HG02840 (cell line): ENCODE data around the gene MSN.

ENCODE experiments used
- ATAC-seq: cut with Tn5 transposase; IDR thresholded peaks from one replicate; pipeline ENCODE4 v1.9.1; 2021; ENCODE audit warnings: mild to moderate bottlenecking, moderate library complexity, moderate number of reproducible peaks; ENCODE audit not compliant: unreplicated experiment, low FRiP score

The MSN gene

DNA sequence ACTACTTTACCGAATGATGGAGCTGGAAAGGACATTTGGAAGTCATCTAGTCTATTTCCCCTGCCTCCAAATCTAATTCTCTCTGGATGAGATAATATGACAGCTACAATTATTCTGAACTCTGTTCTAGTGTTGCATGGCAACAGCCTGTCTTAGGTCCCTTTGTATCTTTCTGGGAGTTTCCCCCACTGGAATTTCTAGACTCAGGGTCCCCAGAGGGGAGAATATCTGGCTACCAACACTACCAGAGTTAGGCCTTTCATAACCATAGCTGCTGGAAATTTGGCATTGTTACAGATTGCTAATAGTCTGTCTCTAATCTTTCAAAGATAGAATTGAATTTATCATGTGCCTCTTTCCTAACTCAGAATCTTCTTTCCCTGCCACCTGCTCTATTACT lies 4.5 kb downstream of the MSN start:
- no peak for ATAC-seq

DNA sequence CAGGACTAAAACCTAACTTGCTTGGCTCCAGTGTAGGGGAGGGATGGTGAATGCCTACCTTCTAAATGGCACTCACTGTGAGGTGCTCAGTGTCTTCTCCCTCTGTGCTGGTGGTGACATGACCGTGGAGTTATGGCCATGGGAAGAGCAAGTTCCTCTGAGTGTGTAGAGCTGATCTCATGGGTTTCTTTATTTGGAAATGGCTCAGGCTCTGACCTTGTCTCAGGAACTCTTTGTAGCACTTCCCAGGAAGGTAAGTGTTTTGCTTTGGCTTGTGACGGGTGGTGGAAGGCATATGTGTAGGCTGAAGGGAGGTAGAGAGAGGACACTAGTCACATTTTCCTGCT lies 6.4 kb downstream of the MSN start:
- no peak for ATAC-seq

DNA sequence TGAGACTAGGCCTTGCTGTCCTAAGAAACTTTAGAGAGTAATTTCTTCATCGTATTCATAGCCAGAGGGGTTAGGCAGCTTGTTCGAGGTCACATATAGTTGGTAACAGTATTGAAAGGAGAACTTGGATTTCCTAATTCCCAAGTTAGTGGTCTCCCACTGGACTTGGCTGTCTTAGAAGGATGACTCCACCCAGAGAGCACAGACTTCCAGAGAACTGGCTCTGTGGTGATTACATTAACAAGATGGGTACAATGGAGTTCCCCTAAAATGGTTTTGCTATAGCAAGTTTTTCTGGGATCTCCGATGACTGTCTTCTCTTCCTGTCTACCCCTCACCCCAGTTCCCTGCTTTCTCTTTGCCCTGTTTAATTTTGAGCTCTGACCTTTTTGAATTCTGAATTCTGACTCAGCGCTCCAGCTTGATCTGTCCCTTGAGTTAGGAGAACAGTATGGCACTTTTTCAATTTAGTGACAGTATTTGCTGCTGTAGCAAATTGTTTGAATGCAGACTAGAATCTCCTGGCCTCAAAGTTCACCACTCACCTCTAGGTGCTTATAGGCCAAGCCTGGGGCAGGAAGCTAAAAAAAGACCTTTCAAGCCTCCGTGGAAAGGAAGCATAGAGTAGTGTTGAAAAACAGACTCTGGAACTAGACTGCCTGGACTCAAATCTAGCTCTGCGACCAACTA lies 6.9 kb downstream of the MSN start:
- ATAC-seq, result no peak

DNA sequence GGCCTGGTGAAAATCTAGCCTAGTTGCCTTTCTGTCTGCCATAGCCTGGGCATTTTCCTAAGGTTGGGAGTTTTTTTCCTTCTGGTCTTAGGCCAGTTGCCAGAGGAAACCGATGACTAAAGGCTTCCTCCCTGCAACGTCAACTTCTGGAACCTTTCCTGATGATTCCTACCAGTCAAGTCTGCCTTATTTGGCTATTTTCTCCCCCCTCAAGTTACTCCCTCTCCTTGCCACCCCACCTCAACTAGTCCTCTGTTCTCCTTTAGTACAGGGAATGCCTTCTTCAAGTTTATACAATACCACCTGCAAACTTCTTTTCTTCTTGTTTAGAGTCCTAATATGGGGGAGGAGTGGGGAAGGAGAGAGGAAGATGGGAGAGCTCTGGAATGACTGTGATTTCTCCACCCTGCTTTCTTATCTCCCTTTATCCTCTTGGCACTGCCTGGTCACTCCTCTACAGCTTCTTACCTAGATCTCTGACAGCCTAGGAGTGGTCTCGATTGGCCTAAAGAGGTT lies 10.6 kb downstream of the MSN start:
- ATAC-seq, result no peak

DNA sequence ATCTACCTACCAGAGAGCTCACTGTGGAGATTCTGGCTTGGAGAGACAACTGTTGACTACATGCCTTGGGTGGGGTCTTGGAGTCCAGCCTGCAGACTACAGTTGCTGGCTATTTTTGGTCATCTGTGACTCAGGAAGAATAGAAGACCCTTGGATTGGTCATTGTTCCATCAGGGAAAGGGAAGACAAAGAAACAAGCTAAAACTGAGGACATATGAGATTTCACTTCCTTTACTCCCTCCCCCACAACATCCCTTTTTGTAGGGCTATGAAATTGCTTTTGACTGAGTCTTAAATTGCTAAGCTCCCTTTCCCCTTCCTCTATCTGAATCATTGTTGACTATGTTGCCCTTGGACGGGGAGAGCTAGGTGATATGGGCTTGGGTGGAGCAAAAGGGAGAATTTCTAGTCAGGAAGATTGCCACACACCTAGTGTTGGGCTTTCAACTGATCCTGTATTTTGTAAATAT lies 11.7 kb downstream of the MSN start:
- ATAC-seq, result no peak

DNA sequence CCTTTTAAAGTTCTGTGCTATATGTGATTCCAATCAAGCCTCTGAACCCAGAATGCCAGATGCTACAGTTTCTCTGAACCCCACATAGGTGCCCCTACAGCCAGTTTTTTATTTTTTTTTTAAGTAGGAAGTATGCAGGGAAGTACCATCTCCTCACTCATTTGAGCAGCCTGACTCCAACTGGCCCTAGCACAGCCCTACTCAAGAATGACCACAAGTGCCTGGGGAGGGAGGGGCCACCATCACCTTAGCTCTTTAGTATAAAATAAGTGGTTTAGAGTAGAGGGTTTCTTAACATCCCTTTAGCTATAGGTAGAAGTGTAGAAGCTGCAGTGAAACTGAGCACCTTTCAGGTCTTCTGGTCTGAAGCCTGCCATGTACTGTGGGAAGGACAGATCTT lies 14.4 kb downstream of the MSN start:
- ATAC-seq, result no peak

DNA sequence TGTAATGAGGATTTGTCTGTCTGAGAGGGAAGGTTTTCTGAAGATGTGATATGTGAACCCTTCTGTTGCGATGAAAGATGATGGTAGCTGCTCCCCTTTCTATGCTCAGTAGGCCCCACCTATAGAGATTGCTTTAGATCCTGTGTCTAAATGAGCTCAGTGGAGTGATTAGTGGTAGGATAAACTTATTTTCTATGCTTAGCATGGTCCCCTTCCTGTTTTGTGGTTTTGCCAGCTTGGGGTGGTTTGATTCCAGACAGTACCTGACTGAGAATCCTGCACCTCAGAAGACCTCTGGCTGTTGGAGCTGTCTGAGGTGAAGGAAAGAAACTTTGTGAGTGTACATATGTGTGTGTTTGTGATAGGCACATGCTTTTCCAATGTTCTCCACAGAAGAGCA lies 17.7 kb downstream of the MSN start:
- ATAC-seq, result no peak

DNA sequence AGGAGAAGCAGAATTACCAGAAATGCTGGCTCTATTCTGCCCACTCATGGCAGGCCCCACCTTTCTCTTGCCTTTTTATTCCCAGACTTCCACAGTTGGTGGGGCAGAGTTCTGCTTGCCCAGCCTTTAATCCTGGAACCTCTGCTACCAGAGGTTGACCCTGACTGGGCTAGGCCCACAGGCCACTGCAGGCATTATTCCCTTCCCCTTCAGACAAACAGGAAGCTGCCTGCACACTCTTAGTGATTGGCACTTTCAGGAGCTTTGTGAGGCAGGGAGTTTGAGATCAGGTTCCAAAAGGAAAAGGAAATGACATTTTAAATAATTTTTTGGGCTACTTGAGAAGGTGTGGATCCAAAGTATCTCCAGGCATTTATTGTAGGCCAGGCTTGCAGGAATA lies 18.8 kb downstream of the MSN start:
- ATAC-seq, result no peak

DNA sequence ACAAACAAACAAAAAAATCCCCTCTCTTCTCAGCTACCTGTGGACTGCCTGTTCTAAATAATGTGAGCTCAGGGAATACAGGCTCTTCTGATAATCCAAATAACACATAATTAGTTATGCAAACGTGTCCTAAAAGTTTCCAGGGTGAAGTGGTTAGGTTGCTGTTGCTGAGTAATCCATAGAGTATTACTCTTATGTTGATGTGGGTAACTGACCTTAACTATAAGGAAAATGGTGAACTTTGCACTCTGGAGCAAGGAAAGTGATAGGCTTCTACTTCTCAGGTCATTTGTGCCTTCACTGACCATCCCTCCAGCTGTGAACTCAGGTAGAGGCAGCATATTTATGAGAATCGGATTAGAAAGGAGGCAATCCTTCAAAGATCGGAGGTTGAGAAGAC lies 19.9 kb downstream of the MSN start:
- no peak for ATAC-seq

DNA sequence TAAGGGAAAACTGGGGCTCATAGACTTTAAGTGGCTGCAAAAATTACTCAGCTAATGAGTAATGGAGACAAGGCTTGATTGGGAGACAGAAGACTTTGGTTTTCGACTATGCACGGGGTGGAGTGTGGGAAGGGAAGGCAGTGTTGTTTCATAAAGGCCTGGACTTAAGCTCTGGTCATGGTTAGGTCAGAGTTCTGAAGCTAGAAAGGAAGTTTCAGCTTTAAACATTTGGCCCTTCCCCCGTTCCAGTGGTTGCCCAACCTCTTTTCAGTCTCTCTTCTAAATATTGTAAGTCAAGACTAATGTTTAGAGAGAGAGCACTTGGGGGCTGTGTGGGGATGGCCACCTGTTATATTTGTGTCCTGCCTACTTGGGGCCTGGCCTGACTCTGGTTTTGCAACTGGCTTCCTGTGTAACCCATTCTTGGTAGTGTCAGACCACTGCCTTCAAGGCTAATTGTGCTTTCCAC lies 21.0 kb downstream of the MSN start:
- ATAC-seq, result peak; percentile 91

DNA sequence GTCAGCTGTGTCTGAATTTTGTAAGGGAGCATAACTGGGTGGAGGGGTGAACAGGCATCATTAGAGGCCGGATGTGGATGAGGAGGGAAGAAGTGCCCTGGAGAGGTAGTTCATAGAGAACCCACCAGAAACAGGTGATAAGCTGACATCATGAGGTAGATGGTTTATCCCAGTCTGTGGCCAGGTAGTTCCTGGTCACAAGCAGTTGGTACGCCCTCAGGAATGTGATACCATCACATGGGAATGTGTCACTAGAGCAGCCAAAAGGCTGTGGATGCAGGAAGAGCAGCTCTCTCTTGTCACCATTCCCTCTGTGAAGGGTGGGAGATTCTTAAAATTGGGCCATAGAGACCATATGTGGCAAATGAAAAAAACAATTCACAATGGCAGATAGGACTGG lies 21.9 kb downstream of the MSN start:
- no peak for ATAC-seq

DNA sequence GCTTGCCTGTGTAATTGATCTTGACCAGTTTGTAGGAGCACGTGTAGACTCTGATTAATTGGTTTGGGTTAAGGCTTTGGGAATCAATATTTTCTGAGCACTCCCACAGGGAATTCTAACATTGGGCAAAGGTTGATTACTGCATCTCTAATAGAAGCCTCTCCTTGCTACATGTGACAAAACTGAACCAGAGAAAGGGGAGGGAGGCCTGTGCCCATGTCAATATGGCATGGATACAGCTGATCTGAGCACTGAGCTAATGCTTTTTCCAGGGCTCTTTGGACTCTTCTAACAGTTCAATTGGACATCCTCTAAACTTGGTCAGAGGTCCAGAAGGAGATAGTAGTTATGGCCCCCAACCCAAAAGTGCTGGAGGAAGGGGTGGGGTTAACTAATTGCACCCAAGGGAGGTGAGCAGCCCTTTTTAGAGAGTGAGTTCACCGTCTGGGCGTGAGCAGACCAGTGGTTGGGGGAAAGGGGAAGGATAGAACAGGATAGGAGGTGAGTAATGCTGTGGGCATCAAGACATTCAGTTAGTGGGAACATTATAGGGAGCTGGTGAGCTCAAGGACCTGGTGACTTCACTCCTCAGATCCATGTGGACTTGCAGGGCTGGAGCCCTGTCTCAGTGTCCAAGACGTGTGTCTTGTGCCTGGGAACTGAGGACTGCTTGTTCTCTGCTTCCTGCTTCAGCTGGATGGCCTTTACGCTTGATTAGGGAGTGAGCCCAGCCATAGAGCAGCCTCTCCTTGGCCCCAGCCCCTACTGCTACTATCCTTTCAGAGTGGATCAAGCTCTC lies 22.8 kb downstream of the MSN start:
- ATAC-seq, result no peak

DNA sequence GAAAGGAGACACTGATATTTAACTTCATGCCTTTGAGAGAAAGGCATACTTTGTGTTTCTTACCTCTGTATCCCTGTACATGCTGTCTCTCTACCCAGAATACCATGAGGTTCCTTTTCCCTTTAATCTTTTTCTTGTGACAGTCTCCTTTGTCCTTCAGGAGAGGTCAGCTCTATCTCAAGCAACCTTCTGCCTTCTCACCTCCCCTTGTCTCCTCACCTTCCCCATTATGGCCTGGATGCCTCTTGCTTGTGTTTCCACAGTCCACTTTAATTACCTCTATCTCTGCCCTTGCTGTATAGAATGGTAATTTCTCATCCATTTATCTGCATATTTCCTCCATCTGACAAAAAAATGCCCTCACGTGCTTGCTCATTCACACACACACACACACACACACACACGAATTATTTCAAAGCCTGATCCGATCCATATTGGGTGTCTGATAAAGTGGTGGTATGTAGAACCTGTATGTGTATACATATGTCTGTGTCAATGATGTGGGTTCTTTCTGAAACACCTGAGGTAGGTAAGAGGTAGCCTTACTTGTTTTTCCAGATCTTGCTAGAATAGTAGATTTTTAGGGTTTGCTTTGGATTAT lies 28.5 kb downstream of the MSN start:
- no peak for ATAC-seq

DNA sequence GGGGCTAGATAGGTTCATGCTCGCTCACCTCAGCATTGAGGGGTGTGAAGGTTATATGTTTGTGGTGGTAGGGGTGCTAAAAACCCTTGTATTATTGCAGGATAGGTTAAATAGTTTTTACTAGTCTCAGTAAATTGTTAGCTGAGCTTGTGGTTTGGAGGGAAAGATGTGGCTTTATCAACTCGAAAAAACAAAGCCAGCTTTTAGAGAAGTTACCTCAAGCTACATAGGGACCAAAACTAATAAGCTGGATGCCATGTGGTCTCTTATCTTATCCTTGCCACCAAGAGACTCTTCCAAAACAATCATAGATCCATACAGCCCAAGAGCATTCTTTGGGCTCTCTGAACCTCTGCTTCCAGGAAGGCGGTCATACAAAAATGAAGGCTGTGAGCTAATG lies 29.2 kb downstream of the MSN start:
- ATAC-seq, result no peak

DNA sequence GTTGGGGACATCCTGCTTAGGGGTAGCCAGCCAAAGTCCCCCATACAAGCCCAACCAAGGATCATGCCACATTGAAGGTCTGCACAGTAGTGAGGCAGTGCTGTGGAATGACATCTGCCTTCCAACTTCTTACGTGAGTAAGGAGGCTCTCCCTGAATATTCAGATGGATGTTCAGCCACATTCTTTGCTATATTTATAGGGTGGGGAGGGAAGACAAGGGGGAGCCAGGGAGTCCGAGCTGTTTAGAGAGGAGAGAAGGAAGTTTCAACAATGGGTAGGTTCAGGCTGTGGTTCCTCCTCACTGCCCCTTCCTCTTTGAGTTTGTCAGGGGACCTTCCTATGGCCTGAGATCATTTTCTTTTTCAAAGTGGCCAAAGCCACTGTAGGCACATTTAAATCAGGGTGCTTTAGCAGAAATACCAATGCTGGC lies 29.8 kb downstream of the MSN start:
- ATAC-seq, result no peak

DNA sequence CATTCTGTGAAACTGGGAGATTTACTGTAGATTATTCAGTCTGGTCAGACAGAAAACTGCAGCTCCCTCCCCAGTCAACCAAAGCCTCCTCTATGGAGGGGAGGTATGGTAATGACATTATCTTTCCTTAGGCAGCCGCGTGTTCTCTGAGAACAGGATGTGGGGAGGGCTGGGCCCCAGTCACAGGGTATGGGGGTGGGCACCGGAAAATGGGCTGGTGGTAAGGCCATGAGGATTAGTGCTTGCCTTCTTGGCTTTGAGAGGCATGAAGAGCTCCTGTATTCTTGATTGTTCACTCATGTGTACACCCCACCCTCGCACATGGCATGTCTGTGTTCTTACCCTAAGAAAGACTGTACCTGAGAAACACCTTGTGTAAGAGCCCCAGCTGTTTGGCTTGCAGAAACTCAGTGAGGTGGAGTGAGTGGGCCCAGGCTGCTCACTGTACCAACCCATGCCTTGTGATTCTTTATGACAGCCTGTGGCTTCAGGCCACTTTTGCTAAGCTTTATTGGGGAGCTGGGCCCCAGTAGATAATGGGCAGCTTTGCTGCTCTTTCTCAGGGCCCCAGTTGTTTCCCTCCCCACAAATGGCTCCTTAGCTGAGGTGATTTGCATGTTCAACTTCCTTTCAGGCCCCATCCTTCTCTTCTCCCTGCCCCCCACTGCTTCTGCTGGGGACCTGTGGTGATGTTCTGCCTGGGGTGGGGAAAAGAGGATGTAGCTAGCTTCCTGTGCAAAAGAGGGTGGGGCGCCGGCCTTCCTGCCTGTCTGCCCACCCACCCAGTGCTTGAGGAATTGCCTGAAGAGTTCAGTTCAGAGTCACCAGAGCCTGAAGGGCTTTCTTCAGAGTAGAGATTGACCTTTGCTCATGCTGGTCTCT lies 30.7 kb downstream of the MSN start:
- peak; percentile 72 for ATAC-seq

DNA sequence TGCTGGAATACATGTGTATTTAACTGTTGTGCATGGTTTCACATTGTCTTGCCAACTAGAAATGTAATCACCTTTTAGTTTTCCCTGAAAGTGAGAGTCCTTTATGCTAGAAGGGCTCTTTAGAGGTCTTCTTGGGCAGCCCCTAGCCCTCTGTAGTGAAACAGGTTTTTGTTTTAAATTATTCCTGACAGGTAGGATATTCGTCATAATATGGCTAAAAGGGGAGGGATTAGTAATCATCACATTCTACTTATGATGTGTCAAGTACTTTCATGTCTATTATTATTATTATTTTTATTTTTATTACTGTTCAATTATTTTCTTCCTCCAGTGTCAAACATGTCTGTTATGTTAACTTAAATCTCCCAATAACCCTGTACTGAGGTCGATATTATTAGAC lies 35.5 kb downstream of the MSN start:
- no peak for ATAC-seq

DNA sequence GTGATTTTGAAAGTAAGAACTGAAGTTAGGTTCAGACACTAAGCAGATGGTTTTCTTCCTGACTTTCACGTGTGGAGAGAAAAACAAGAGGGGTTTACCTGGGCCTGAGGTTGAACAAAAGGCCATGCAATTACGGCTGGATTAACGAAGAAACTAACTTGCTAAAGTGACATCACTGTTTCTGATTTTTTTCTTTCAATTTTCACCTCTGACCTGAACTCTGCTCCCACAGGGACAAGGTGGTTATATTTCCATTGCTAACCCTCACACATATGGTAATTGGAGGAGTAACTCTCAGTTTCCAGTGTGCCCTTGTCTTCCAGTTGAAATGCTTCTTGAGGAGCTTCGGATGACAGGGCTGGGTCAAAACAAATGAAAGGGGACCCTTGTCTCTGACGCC lies 38.0 kb downstream of the MSN start:
- ATAC-seq, result no peak

DNA sequence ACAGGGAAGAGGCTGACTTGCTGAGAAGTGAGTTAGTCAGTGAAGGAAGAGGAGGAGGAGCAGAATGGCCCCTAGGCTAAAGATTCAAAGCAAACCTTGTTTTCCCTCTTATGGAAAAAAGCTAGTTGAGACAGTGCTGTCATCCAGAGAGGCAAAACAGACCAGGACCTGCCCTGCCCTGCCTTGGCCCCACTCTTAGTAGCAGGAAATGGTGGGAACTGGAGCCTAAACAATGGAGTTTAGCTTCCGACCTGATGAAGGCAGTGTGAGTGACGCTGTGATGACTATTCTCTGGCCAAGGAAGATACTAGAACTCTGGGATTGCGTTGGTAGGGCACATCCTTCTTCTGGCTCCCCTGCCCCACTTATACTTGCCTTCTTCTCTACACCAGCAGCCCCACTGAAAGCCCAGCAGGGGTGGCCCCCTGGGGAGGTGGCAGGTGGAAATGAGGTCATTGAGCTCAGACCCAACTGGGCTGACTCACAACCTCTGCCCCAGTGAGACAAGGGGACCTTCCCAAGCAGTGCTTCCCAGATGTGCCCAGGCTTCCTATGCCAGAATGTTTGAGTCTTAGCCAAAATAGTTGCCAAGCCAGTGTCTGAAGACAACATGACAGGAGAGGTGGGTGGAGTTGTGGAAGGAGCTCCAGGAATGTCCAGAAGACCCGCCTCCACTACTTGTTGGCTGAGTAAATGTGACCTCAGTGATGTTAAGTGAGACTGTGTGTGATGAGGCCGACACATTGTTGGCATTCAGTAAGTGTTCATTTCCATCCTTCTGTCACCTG lies 38.8 kb downstream of the MSN start:
- ATAC-seq, result no peak

DNA sequence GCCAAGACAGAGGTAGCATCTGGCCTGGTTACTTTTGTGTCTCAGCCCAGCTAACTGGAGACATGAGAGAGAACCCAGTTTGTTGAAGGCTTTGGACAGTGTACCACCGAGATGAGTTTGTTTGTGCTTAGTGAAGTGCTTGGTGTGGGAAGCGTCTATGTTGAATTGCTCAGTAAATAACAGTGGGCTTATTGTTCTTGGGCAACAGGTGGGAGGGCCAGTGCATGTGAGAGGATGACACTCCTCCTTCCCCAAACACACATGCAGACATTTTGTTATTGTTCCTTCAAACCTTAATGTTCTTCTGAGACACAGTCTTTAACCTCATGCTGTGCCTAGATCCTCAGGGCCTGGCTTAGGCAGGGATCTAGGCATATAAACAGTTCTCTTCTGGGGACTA lies 39.7 kb downstream of the MSN start:
- ATAC-seq, result no peak
